RCC 7860 (cell line): Measurements from ENCODE around the gene PRPH2.
"Not testable (repeated sequence)": the region's sequence is repeated elsewhere in the genome, so short reads cannot be mapped to it uniquely, and the experiment has no call there.

Experiments used
- DNase-seq: peaks from one replicate; pipeline ENCODE4 v3.0.0-alpha.2; 2015; ENCODE audit warnings: low spot score
- FAIRE-seq: peaks from 2 replicates; lab custom pipeline; 2012; peaks lifted over from hg19 to GRCh38; lab: Jason Lieb, UNC

PRPH2 gene

GRCh38 chr6:42702200-42702599 lies 20.2 kb downstream of the PRPH2 start:
- DNase-seq (peak; percentile 88), FAIRE-seq (peak; percentile 82)

GRCh38 chr6:42698217-42698616 lies 24.2 kb downstream of the PRPH2 start:
- DNase-seq = no peak
- FAIRE-seq = no peak

GRCh38 chr6:42697268-42697655 lies 25.1 kb downstream of the PRPH2 start:
- FAIRE-seq (no peak), DNase-seq (no peak)

GRCh38 chr6:42696526-42697267 lies 25.7 kb downstream of the PRPH2 start:
- no peak for DNase-seq
- FAIRE-seq = no peak

GRCh38 chr6:42694586-42694985 lies 27.8 kb downstream of the PRPH2 start:
- no peak for FAIRE-seq

GRCh38 chr6:42693725-42694323 lies 28.6 kb downstream of the PRPH2 start:
- FAIRE-seq (no peak), DNase-seq (no peak)

More at GRCh38 chr6:42694586-42694985, 27.8 kb downstream of the PRPH2 start:
- DNase-seq = no peak

- peak; percentile 58 for FAIRE-seq
- peak; percentile 55 for DNase-seq
Observed at GRCh38 chr6:42692137-42692911, 30.1 kb downstream of the PRPH2 start.

- FAIRE-seq (no peak), DNase-seq (no peak)
Observed at GRCh38 chr6:42690872-42691271, 31.5 kb downstream of the PRPH2 start.

GRCh38 chr6:42690151-42690702 lies 32.2 kb downstream of the PRPH2 start:
- FAIRE-seq = no peak
- no peak for DNase-seq

GRCh38 chr6:42689371-42689770 lies 33.0 kb downstream of the PRPH2 start:
- FAIRE-seq = peak; percentile 62
- DNase-seq = peak; percentile 6

- DNase-seq (no peak), FAIRE-seq (no peak)
Observed at GRCh38 chr6:42688281-42688680, 34.1 kb downstream of the PRPH2 start.

GRCh38 chr6:42679358-42679757 lies 43.0 kb downstream of the PRPH2 start:
- FAIRE-seq (no peak), DNase-seq (no peak)

- no peak for FAIRE-seq
Observed at GRCh38 chr6:42674780-42675179, 47.6 kb downstream of the PRPH2 start.

GRCh38 chr6:42674368-42674767 lies 48.0 kb downstream of the PRPH2 start:
- FAIRE-seq, DNase-seq: not testable (repeated sequence)

More at GRCh38 chr6:42674780-42675179, 47.6 kb downstream of the PRPH2 start:
- DNase-seq = no peak

GRCh38 chr6:42664718-42665117 lies 57.7 kb downstream of the PRPH2 start:
- DNase-seq (no peak), FAIRE-seq (no peak)

GRCh38 chr6:42661540-42662153 lies 60.8 kb downstream of the PRPH2 start:
- peak; percentile 52 for DNase-seq
- FAIRE-seq = peak; percentile 65

GRCh38 chr6:42659806-42660205 lies 62.6 kb downstream of the PRPH2 start:
- no peak for FAIRE-seq
- DNase-seq = no peak

- FAIRE-seq (no peak), DNase-seq (no peak)
Observed at GRCh38 chr6:42653851-42654250, 68.5 kb downstream of the PRPH2 start.

- no peak for FAIRE-seq
- DNase-seq = no peak
Observed at GRCh38 chr6:42652024-42652746, 70.2 kb downstream of the PRPH2 start.
